Neural crest cell (in vitro differentiated cells): Measurements from ENCODE around the gene NELL1. TPM values are rescaled to one million over a fixed set of nuclear protein-coding genes. Genes with fewer than 3 reads are reported as not detected.

Experiments
- DNase-seq: peaks from one replicate; pipeline ENCODE4 v3.0.0; 2021; ENCODE audit warnings: low read depth, mixed read lengths, low spot score
- H3K27ac Mint-ChIP-seq: one replicate; pipeline ENCODE4 v1.8.0; 2021; ENCODE audit warnings: mild to moderate bottlenecking, mixed read lengths; ENCODE audit not compliant: unreplicated experiment
- H3K27me3 Mint-ChIP-seq: 2 replicates; pipeline ENCODE4 v1.8.0; 2021; ENCODE audit warnings: low read depth, mild to moderate bottlenecking, mixed read lengths
- H3K36me3 Mint-ChIP-seq: 2 replicates; pipeline ENCODE4 v1.8.0; 2021; ENCODE audit warnings: low read depth, mild to moderate bottlenecking, mixed read lengths
- H3K4me1 Mint-ChIP-seq: 2 replicates; pipeline ENCODE4 v1.8.0; 2021; ENCODE audit warnings: mixed read lengths
- H3K4me3 Mint-ChIP-seq: one replicate; pipeline ENCODE4 v1.8.0; 2021; ENCODE audit warnings: mild to moderate bottlenecking, mixed read lengths
- H3K9me3 Mint-ChIP-seq: 2 replicates; pipeline ENCODE4 v1.8.0; 2021; ENCODE audit warnings: mixed read lengths
- CTCF ChIP-seq: fragments of 200-600 bp; sonication (generic); conservative IDR thresholded peaks from 2 replicates; pipeline ENCODE4 v1.5.0; 2021; ENCODE audit warnings: antibody characterized with exemption, mild to moderate bottlenecking
- long read RNA-seq: library from polyadenylated mRNA; unstranded; transcript quantifications from one replicate; pipeline ENCODE4 v2.0.0, GENCODE V29; 2020
- total RNA-seq: library from RNA; stranded (reverse); gene quantifications from 2 replicates; pipeline ENCODE4 v1.2.1, GENCODE V29; 2021

The NELL1 gene
- total RNA-seq, result 0.51 and 1.2 TPM in 2 replicates
- long read RNA-seq, partial matches to known transcripts, result 0 of 1 reads
- long read RNA-seq, other reads (novel, unspliced or antisense), result 1 of 1 reads

GRCh38 chr11:20668844-20669819, at the start of gene NELL1:
Gene NELL1, plus strand, starts transcription at chr11:20669586.
- Mint-ChIP-seq H3K4me1 (peaks cover 31% of the 10 kb centered on the region), H3K27ac (no peak within 1 kb of the TSS), H3K36me3 (no peaks in the 10 kb centered on the region), H3K27me3 (peaks cover 97% of the 10 kb centered on the region), H3K9me3 (no peaks in the 10 kb centered on the region), H3K4me3 (peak within 1 kb of the TSS; percentile 80)
- DNase-seq, result peak; percentile 14
- TF ChIP-seq CTCF, result no peak

DNA sequence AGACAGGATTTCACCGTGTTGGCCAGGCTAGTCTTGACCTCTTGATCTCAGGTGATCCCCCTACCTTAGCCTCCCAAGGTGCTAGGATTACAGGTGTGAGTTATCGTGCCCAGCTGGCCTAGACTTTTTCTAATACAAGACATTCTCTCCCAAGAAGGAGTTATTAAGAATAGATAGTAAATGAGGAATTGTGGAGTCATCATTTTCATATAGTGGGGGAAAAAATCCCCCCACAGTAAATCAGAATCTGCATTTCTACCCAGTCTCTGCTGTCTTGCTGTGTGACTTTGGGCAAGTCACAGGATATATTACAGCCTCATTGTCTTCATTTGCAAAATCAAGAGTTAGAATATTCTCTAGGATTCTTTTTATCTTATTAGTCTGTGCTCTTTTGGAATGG, 48.4 kb upstream of the NELL1 start:
- Mint-ChIP-seq H3K36me3 (no peaks in the 10 kb centered on the region), H3K27me3 (peaks cover 64% of the 10 kb centered on the region), H3K4me1 (no peaks in the 10 kb centered on the region), H3K27ac (no peak overlapping the region), H3K4me3 (no peak overlapping the region), H3K9me3 (no peaks in the 10 kb centered on the region)
- no peak for TF ChIP-seq CTCF
- no peak for DNase-seq

- no peak for DNase-seq
- no peak for TF ChIP-seq CTCF
- Mint-ChIP-seq H3K27me3 (peaks cover 62% of the 10 kb centered on the region), H3K27ac (no peak overlapping the region), H3K4me1 (no peaks in the 10 kb centered on the region), H3K4me3 (no peak overlapping the region), H3K36me3 (no peaks in the 10 kb centered on the region), H3K9me3 (no peaks in the 10 kb centered on the region)
Observed at GRCh38 chr11:20621679-20622078, 47.7 kb upstream of the NELL1 start.

DNA sequence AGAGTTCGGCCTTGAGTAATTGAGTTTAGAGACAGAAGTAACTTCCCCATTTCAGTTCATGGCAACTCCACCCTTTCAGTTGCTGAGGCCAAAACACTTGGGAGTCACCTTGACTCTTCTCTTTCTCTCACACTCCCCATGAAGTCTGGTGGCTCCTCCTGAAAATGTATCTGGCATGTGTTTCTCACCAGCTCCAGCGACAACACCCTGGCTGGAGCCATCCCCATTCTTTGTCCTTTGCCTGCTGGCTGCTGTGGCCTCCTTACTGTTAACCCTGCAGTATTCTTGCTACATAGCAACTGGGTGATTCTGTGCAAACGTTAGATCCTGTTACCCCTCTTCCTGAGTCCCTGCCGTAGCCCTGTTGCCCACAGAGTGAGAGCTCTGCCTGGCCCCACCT, 46.1 kb upstream of the NELL1 start:
- no peak overlapping the region for H3K4me3 Mint-ChIP-seq
- H3K27me3 Mint-ChIP-seq, result peaks cover 55% of the 10 kb centered on the region
- no peak for TF ChIP-seq CTCF
- no peaks in the 10 kb centered on the region for H3K9me3 Mint-ChIP-seq
- no peaks in the 10 kb centered on the region for H3K4me1 Mint-ChIP-seq
- H3K27ac Mint-ChIP-seq, result peak overlapping the region; percentile 60
- no peak for DNase-seq
- H3K36me3 Mint-ChIP-seq, result no peaks in the 10 kb centered on the region

DNA sequence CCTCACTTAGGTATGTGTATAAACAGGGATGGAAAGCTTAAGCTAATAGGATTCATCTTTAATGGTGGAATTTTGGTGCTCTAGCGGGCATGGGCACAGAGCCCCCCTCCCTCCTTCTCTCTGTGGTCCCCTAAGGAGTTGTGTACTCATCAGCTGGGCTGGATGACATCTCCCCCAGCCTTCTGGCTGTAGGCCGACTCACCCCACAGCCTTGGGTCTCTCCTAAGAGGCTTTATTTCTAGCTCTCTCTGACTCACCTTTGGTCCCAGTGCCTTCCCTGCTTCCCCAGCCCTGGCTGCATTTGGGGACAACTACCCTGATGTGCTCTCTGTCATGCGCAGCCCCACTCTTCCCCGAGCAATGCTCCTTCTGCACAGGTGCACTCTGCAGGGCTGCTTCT, 43.1 kb upstream of the NELL1 start:
- H3K4me3 Mint-ChIP-seq, result no peak overlapping the region
- TF ChIP-seq CTCF, result no peak
- H3K27ac Mint-ChIP-seq, result no peak overlapping the region
- no peaks in the 10 kb centered on the region for H3K4me1 Mint-ChIP-seq
- H3K9me3 Mint-ChIP-seq, result no peaks in the 10 kb centered on the region
- H3K27me3 Mint-ChIP-seq, result peaks cover 28% of the 10 kb centered on the region
- no peak for DNase-seq
- no peaks in the 10 kb centered on the region for H3K36me3 Mint-ChIP-seq
